ENCODE measurements around the gene SNCAIP. TPM values are rescaled to one million over a fixed set of nuclear protein-coding genes. Genes with fewer than 3 reads are reported as not detected.

SNCAIP gene
- total and polyA plus RNA-seq, 2 experiments from 2014 or later = 6.1 to 11.9 TPM

DNA sequence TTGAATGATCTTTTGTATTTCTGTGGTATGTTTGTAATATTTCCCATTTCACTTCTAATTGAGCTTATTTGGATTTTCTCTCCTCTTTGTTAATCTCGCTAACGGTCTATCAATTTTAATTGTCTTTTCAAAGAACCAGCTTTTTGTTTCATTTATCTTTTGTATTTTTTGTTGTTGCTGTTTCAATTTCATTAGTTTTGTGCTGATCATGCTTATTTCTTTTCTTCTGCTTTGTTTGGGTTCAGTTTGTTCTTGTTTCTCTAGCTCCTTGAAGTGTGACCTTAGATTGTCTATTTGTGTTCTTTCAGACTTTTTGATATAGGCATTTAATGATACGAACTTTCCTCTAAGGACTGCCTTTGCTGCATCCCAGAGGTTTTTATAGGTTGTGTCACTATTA is 28.4 kb upstream of the SNCAIP start:
- TF ChIP-seq REST (IDR thresholded peaks at IDR 0.05; ENCODE audit: unreplicated experiment) (no peak), CREB1 (CRISPR knock-in tag; IDR thresholded peaks at IDR 0.05; ENCODE audit: low read depth) (no peak), CTCF (conservative IDR thresholded peaks at IDR 0.05; ENCODE audit: low read depth in 2 of 2) (no peak), NANOG (IDR thresholded peaks at IDR 0.05; ENCODE audit: borderline replicate concordance) (no peak), ZNF331 (CRISPR knock-in tag; IDR thresholded peaks at IDR 0.05; ENCODE audit: low read depth) (no peak), JUNB (IDR thresholded peaks at IDR 0.05; ENCODE audit: unreplicated experiment) (no peak), ETS1 (IDR thresholded peaks at IDR 0.05) (no peak), POLR2AphosphoS5 (IDR thresholded peaks at IDR 0.05; ENCODE audit: low read depth) (no peak), EZH2phosphoT487 (IDR thresholded peaks at IDR 0.05; ENCODE audit: unreplicated experiment) (no peak), STAT1 (IDR thresholded peaks at IDR 0.05; ENCODE audit: unreplicated experiment) (no peak), EZH2 (IDR thresholded peaks at IDR 0.05; ENCODE audit: low read depth, unreplicated experiment) (no peak)
- TF ChIP-seq, protein P1, sequence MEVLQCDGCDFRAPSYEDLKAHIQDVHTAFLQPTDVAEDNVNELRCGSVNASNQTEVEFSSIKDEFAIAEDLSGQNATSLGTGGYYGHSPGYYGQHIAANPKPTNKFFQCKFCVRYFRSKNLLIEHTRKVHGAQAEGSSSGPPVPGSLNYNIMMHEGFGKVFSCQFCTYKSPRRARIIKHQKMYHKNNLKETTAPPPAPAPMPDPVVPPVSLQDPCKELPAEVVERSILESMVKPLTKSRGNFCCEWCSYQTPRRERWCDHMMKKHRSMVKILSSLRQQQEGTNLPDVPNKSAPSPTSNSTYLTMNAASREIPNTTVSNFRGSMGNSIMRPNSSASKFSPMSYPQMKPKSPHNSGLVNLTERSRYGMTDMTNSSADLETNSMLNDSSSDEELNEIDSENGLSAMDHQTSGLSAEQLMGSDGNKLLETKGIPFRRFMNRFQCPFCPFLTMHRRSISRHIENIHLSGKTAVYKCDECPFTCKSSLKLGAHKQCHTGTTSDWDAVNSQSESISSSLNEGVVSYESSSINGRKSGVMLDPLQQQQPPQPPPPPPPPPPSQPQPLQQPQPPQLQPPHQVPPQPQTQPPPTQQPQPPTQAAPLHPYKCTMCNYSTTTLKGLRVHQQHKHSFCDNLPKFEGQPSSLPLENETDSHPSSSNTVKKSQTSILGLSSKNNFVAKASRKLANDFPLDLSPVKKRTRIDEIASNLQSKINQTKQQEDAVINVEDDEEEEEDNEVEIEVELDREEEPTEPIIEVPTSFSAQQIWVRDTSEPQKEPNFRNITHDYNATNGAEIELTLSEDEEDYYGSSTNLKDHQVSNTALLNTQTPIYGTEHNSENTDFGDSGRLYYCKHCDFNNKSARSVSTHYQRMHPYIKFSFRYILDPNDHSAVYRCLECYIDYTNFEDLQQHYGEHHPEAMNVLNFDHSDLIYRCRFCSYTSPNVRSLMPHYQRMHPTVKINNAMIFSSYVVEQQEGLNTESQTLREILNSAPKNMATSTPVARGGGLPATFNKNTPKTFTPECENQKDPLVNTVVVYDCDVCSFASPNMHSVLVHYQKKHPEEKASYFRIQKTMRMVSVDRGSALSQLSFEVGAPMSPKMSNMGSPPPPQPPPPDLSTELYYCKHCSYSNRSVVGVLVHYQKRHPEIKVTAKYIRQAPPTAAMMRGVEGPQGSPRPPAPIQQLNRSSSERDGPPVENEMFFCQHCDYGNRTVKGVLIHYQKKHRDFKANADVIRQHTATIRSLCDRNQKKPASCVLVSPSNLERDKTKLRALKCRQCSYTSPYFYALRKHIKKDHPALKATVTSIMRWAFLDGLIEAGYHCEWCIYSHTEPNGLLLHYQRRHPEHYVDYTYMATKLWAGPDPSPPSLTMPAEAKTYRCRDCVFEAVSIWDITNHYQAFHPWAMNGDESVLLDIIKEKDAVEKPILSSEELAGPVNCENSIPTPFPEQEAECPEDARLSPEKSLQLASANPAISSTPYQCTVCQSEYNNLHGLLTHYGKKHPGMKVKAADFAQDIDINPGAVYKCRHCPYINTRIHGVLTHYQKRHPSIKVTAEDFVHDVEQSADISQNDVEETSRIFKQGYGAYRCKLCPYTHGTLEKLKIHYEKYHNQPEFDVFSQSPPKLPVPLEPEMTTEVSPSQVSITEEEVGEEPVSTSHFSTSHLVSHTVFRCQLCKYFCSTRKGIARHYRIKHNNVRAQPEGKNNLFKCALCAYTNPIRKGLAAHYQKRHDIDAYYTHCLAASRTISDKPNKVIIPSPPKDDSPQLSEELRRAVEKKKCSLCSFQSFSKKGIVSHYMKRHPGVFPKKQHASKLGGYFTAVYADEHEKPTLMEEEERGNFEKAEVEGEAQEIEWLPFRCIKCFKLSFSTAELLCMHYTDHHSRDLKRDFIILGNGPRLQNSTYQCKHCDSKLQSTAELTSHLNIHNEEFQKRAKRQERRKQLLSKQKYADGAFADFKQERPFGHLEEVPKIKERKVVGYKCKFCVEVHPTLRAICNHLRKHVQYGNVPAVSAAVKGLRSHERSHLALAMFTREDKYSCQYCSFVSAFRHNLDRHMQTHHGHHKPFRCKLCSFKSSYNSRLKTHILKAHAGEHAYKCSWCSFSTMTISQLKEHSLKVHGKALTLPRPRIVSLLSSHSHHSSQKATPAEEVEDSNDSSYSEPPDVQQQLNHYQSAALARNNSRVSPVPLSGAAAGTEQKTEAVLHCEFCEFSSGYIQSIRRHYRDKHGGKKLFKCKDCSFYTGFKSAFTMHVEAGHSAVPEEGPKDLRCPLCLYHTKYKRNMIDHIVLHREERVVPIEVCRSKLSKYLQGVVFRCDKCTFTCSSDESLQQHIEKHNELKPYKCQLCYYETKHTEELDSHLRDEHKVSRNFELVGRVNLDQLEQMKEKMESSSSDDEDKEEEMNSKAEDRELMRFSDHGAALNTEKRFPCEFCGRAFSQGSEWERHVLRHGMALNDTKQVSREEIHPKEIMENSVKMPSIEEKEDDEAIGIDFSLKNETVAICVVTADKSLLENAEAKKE (CRISPR knock-in tag; IDR thresholded peaks at IDR 0.05) = no peak
- H4K20me1 ChIP-seq (replicated peaks; ENCODE audit: insufficient read depth) = no peaks in the 10 kb centered on the region
- Mint-ChIP-seq H3K4me3 (no peak overlapping the region), H3K27me3 (ENCODE audit: insufficient read depth, low read depth, poor library complexity) (peaks cover 4% of the 10 kb centered on the region), H3K4me1 (peaks cover 8% of the 10 kb centered on the region; the same call in 2 of the 3 replicates), H3K36me3 (ENCODE audit: low read depth) (no peaks in the 10 kb centered on the region), H3K9me3 (no peaks in the 10 kb centered on the region; the same call in 2 of the 3 replicates), H3K27ac (no peak overlapping the region)
- no peak overlapping the region for H3K4me3 ChIP-seq
- H3K79me2 ChIP-seq (replicated peaks; ENCODE audit: insufficient read depth) = no peaks in the 10 kb centered on the region
- H3K9me2 ChIP-seq (ENCODE audit: insufficient read depth) = no peaks in the 10 kb centered on the region
- no peaks in the 10 kb centered on the region for H3K36me3 ChIP-seq (ENCODE audit: insufficient read depth)
- no peak overlapping the region for H3K27ac ChIP-seq (ENCODE audit: low read depth)
- H3K4me1 ChIP-seq (ENCODE audit: insufficient read depth) = no peaks in the 10 kb centered on the region
- ATAC-seq = no peak
- no peak overlapping the region for H3K4me2 ChIP-seq
- H3K27me3 ChIP-seq (ENCODE audit: insufficient read depth) = no peaks in the 10 kb centered on the region
- no peaks in the 10 kb centered on the region for H3F3A ChIP-seq (replicated peaks; ENCODE audit: low read depth)
- DNase-seq (ENCODE audit: low spot score) = no peak
- no peak overlapping the region for H2AFZ ChIP-seq

Measured in GM23338 (cell line).